GM04504 (cell line): ENCODE data around the gene PTGS1.
"Not testable (repeated sequence)": the region's sequence is repeated elsewhere in the genome, so short reads cannot be mapped to it uniquely, and the experiment has no call there.

Experiments
- DNase-seq: peaks from one replicate; pipeline ENCODE4 v3.0.0-alpha.2; 2012; ENCODE audit warnings: low read depth

PTGS1 gene

GRCh38 chr9:122347348-122348287, 23.2 kb upstream of the PTGS1 start:
- DNase-seq = no peak

GRCh38 chr9:122348288-122348777, 22.5 kb upstream of the PTGS1 start:
- DNase-seq = no peak

- DNase-seq = no peak
These were observed 22.0 kb upstream of the PTGS1 start for GRCh38 chr9:122348791-122349190.

GRCh38 chr9:122349201-122349600, 21.6 kb upstream of the PTGS1 start:
- DNase-seq = no peak

- no peak for DNase-seq
These were observed 20.1 kb upstream of the PTGS1 start for GRCh38 chr9:122350577-122351355.

GRCh38 chr9:122354536-122355199, 16.2 kb upstream of the PTGS1 start:
- DNase-seq = no peak

GRCh38 chr9:122355336-122355875, 15.4 kb upstream of the PTGS1 start:
- DNase-seq = no peak

GRCh38 chr9:122356627-122357026, 14.2 kb upstream of the PTGS1 start:
- DNase-seq = no peak

- no peak for DNase-seq
These were observed 9.9 kb upstream of the PTGS1 start for GRCh38 chr9:122360891-122361290.

GRCh38 chr9:122363131-122363530, 7.7 kb upstream of the PTGS1 start:
- not testable (repeated sequence) for DNase-seq

GRCh38 chr9:122364117-122364782, 6.6 kb upstream of the PTGS1 start:
- DNase-seq = no peak

- DNase-seq = peak; percentile 53
These were observed 6.1 kb upstream of the PTGS1 start for GRCh38 chr9:122364783-122365150.

GRCh38 chr9:122366074-122366660, 4.7 kb upstream of the PTGS1 start:
- DNase-seq = no peak

- DNase-seq = no peak
These were observed 3.8 kb upstream of the PTGS1 start for GRCh38 chr9:122367065-122367464.

GRCh38 chr9:122367774-122368460, 2.9 kb upstream of the PTGS1 start:
- DNase-seq = no peak

- DNase-seq = no peak
These were observed 2.2 kb upstream of the PTGS1 start for GRCh38 chr9:122368642-122369041.

GRCh38 chr9:122370303-122370702, 521 bp upstream of the PTGS1 start:
- DNase-seq = no peak

- DNase-seq = no peak
These were observed 1.0 kb downstream of the PTGS1 start for GRCh38 chr9:122371846-122372245.

- no peak for DNase-seq
These were observed 2.3 kb downstream of the PTGS1 start for GRCh38 chr9:122372856-122373845.
